HG03520 (cell line): ENCODE data around the gene SSR4.

Experiments
- ATAC-seq: cut with Tn5 transposase; IDR thresholded peaks from one replicate; pipeline ENCODE4 v1.9.1; 2021; ENCODE audit warnings: mild to moderate bottlenecking, moderate library complexity; ENCODE audit not compliant: unreplicated experiment

SSR4 gene

DNA sequence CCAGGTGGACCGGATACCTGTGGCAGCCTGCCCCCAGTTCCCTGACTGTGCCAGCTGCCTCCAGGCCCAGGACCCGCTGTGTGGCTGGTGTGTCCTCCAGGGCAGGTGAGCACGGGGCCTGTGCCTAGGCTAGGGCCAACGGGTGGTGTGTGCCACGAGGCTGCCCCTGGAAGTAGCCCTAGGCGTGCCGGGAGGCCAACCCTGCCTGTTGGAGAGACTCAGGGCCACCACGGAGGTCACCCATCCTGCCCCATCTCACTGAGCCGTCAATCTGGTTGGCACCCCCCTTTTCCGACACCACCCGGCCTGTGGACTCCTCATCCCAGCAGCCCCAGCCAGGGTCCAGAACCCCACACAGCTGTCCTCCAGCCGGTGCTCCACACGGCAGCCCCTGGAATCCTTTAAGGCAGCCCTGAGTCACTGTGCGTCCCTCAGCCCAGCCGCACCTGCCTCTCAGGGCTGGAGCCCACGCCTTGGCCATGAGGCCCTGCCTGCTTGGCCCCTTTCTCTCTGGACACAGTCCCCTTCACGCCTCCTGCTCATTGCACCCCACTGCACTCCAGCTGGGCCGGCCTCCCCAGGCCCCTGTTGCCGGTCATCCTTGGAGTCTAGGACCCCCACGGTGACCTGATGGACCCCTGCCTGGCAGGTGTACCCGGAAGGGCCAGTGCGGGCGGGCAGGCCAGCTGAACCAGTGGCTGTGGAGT, 25.2 kb upstream of the SSR4 start:
- ATAC-seq = no peak

DNA sequence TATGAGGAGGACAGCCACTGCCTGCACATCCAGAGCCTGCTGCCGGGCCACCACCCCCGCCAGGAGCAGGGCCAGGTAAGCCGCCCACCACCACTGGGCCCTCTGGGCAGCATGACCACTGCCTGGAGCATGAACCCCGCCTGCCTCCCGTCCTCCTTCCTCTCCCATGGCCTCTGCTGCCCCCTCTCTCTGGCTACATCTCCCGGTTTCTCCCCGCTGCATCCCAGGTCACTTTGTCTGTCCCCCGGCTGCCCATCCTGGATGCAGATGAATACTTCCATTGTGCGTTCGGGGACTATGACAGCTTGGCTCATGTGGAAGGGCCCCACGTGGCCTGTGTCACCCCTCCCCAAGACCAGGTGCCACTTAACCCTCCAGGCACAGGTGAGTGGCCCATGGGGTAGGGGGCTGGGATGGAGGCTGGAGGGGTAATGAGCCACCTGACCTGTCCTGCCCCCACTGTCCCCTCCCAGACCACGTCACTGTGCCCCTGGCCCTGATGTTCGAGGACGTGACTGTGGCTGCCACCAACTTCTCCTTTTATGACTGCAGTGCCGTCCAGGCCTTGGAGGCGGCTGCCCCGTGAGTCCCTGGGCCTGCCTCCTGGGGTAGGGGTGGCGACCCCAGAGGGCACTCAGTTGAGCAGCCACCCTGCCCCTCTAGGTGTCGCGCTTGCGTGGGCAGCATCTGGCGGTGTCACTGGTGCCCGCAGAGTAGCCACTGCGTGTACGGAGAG, 24.4 kb upstream of the SSR4 start:
- ATAC-seq = no peak

DNA sequence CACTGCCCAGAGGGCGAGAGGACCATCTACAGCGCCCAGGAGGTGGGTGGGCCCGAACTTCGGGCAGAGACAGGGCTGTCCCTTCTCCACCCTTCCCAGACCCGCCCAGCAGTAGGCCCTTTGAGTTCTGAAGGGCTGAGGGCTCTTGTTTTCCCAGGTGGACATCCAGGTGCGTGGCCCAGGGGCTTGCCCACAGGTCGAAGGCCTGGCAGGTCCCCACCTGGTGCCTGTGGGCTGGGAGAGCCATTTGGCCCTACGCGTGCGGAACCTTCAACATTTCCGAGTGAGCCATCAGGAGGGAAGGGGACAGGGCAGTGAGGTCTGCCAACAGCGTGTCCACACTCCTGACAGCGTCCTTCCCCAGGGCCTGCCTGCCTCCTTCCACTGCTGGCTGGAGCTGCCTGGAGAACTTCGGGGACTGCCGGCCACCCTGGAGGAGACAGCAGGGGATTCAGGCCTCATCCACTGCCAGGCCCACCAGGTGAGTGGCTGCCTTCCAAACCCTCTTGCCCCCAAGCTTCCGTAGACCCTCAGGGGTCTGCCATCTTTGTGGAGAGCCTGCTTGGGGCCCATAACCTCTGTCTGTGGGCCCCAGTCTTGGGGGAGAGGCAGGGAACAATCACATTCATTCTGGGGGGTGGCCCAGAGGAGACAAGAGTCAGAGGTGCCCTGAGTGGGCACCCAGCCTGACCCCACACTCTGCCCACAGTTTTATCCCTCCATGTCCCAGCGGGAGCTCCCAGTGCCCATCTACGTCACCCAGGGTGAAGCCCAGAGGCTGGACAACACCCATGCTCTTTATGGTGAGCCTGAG, 23.7 kb upstream of the SSR4 start:
- ATAC-seq = no peak

DNA sequence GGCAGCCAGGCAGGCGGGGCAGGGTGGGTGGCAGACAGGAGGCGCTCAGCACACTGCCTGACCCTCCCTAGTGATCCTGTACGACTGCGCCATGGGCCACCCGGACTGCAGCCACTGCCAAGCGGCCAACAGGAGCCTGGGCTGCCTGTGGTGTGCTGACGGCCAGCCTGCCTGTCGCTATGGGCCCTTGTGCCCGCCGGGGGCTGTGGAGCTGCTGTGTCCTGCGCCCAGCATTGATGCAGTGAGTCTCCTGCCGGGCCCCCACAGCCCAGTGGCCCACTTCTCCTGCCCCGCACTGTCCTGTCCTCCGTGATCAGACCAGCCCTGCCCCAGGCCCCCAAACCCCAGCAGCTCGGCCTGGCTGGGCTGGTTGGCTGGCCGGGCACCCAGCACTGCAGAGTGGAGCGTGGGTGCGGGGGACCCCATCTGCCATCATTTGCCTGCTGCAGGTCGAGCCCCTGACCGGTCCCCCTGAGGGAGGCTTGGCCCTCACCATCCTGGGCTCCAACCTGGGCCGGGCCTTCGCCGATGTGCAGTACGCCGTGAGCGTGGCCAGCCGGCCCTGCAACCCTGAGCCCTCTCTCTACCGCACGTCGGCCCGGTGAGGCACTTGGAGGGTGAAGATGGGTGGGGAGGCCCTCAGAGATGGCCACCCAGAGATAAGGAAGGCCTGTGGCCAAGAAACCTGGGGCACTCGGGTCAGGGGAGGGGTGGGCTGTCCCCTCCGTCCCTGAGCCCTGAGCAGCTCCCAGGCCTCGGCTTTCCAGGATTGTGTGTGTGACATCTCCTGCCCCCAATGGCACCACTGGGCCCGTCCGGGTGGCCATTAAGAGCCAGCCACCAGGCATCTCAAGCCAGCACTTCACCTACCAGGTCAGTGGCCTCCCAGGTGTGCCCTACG, 22.8 kb upstream of the SSR4 start:
- ATAC-seq = no peak

DNA sequence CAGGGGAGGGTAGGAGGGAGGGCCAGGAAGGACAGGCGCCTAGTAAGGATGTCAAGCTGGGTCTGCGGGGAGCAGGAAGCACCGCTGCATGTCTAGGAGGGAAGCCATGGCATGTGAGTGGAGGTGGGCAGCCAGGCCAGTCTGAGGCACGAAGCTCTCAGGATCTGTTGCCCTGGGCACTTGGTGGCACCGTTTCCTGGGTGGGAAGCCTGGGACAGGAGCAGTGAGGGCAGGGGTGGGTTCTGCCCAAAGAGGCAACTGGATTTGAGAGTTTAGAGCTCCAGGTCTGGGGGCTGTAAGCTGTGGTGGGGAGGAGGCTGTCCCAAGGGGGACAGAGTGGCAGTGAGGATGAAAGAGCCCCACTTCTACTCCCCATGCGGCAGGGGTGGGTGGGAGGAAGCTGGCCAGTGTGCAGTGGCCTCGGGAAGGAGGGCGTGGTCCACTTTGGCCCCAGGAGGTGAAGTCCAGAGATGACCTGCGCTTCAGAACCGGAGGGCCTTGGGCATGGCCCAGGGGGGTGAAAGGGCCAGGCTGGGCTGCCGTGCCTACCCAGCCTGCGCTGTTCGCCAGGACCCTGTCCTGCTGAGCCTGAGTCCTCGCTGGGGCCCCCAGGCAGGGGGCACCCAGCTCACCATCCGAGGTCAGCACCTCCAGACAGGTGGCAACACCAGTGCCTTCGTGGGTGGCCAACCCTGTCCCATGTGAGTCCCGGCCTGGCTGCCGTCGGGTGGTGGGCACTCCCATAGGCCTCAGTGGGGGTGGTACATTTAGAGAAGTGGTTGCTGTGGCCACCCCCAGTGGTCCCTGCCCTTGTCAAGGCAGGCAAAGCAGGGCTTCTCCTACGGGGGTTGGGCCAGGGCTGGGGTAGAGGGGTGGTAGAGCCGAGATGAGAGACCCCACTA, 21.9 kb upstream of the SSR4 start:
- ATAC-seq = no peak

DNA sequence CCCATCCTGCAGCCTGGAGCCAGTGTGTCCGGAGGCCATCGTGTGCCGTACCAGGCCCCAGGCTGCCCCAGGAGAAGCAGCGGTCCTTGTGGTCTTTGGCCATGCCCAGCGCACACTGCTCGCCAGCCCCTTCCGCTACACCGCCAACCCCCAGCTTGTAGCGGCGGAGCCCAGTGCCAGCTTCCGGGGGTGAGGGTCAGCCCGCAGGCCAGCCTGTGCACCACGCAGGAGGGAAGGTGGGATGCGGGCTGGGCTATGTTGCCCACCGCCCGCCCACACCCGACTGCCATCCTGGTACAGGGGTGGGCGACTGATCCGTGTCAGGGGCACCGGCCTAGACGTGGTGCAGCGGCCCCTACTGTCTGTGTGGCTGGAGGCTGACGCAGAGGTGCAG, 21.3 kb upstream of the SSR4 start:
- no peak for ATAC-seq

DNA sequence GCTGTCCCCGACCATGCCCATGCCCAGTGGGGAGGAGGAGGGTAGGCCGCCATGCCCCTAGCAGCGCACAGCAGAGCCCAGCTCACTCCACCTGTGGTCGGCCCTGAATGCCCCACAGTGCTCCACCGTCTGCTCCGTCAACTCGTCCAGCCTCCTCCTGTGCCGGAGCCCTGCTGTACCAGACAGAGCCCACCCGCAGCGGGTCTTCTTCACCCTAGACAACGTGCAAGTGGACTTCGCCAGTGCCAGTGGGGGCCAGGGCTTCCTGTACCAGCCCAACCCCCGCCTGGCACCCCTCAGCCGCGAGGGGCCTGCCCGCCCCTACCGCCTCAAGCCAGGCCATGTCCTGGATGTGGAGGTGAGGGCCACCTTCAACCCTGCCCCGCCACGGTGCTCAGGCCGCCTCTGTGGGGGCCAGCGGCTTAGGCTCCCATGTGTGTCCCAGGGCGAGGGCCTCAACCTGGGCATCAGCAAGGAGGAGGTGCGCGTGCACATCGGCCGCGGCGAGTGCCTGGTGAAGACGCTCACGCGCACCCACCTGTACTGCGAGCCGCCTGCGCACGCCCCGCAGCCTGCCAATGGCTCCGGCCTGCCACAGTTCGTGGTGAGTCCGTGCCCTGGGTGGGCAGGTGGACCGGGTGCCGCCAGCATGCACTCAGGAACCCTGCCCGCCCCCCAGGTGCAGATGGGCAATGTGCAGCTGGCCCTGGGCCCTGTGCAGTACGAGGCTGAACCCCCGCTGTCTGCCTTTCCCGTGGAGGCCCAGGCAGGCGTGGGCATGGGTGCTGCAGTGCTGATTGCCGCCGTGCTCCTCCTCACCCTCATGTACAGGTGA, 20.5 kb upstream of the SSR4 start:
- ATAC-seq = no peak

DNA sequence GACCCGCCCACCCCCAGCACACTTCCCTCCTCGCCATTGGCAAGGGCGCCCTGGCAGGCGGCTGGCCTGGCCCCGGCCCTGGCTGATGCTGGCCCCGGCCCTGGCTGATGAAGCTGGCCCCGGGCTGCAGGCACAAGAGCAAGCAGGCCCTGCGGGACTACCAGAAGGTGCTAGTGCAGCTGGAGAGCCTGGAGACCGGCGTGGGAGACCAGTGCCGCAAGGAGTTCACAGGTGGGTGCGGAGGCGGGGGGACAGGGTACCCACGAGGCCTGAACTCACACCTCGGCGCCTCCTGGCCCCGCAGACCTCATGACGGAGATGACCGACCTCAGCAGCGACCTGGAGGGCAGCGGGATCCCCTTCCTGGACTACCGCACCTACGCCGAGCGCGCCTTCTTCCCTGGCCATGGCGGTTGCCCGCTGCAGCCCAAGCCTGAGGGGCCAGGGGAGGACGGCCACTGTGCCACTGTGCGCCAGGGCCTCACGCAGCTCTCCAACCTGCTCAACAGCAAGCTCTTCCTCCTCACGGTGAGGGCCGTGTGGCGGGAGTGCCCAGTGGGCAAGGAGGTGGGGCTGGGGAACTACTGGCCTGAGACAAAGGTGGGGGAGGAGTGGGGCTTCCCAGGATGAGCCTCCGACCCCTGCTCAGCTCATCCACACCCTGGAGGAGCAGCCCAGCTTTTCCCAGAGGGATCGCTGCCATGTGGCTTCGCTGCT, 19.7 kb upstream of the SSR4 start:
- no peak for ATAC-seq

DNA sequence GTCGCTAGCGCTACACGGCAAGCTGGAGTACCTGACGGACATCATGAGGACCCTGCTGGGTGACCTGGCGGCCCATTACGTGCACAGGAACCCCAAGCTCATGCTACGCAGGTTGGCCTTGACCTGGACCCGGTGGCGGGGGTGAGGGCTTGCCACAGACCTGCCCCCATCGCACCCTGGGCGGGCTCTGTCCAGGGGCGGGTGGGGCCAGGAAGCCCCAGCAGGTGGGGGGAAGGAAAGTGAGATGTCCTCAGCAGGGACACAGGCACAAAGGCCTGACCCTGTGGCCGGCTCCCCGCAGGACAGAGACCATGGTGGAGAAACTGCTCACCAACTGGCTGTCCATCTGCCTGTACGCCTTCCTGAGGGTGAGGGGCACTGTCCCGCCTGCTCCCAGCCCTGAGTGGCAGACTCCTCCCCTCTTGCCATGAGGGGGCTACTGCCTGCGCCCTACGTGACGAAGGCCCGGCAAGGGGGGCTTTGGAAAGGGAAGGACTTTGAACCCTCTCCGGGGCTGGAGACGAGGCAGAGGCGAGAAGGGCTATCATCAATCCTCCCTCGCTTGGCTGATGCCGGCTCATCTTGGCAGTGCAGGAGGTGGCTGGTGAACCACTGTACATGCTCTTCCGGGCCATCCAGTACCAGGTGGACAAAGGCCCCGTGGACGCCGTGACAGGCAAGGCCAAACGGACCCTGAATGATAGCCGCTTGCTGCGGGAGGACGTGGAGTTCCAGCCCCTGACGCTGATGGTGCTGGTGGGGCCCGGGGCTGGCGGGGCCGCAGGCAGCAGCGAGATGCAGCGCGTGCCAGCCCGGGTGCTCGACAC, 19.0 kb upstream of the SSR4 start:
- ATAC-seq = no peak

DNA sequence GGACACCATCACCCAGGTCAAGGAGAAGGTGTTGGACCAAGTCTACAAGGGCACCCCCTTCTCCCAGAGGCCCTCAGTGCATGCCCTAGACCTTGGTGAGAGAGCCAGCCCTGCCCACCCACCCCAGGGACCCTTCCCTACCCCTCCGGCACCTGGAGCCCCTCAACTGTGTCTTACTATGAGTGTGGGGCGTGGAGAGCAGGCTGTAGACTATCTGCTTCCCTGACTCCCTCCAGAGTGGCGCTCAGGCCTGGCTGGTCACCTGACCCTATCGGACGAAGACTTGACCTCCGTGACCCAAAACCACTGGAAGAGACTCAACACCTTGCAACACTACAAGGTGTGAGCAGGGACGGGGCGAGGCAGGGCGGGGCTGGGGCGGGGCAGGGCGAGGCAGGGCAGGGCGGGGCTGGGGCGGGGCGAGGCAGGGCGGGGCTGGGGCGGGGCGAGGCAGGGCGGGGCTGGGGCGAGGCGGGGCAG, 18.3 kb upstream of the SSR4 start:
- ATAC-seq = no peak

DNA sequence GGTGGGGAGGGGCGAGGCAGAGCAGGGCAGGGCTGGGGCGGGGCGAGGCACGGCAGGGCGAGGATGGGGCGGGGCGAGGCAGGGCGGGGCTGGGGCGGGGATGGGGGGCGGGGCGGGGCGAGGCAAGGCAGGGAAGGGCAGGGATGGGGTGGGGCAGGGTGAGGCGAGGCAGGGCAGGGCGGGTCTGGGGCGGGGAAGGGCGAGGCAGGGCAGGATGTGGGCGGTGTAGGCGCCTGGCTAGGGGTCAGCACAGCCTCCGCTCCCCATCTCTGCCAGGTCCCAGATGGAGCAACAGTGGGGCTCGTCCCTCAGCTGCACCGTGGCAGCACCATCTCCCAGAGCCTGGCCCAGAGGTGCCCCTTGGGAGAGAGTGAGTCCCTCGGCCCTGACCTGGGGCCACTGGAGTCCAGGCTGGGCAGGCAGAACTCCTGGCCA, 17.8 kb upstream of the SSR4 start:
- no peak for ATAC-seq

DNA sequence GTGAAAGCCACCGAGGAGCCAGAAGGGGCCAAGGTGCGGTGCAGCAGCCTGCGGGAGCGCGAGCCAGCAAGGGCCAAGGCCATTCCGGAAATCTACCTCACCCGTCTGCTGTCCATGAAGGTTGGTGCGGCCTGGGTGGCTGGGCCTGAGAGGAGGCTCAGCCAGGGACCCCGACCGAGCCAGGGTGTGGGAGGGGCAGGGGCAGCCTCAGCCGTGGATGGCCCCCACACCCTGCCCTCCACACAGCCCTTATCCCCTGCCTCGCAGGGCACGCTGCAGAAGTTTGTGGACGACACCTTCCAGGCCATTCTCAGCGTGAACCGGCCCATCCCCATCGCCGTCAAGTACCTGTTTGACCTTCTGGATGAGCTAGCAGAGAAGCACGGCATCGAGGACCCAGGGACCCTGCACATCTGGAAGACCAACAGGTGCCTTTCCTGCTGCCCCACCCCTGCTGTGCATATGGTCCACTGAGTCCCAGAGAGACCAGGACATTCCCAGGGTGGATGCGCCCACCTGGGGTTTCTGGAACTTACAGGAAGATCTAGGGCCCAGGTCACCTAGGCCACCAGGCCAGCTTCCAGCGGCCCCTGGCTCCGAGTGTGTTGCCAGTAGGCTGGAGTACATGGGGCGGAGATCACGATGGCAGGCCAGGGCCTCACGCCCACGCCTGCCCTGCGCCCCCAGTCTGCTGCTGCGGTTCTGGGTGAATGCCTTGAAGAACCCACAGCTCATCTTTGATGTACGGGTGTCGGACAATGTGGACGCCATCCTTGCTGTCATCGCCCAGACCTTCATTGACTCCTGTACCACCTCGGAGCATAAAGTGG, 17.0 kb upstream of the SSR4 start:
- ATAC-seq = no peak

DNA sequence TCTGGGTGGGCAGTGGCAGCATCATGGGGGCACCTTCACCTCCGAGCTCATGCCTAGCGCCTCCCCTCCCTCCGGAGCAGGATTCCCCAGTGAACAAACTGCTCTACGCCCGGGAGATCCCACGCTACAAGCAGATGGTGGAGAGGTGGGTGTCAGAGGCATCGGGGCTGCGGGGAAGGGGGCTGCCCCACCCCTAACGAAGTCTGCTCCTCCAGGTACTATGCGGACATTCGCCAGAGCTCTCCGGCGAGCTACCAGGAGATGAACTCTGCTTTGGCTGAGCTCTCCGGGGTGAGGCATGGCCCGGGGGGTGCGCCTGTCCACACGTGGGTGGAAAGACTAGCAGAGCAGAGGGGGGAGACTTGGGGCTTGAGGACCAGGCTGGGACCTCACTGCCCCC, 16.3 kb upstream of the SSR4 start:
- ATAC-seq = no peak

DNA sequence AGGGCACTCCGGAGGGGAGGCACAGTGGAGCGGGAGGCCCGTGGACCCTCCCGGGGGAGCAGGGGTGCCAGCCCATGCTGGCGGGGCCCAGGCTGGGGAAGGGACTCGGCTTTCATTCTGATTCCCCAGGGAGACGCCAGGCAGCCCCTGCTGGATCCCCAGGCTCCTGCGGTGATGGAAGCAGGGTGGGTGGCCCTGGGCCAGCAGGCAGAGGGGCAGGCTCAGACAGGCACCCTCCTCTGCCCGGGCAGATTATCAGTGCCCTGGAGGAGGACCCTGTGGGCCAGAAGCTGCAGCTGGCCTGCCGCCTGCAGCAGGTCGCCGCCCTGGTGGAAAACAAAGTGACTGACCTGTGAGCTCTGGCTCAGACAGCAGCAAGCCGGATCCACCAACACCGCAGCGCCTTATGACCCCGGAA, 15.8 kb upstream of the SSR4 start:
- ATAC-seq = no peak

DNA sequence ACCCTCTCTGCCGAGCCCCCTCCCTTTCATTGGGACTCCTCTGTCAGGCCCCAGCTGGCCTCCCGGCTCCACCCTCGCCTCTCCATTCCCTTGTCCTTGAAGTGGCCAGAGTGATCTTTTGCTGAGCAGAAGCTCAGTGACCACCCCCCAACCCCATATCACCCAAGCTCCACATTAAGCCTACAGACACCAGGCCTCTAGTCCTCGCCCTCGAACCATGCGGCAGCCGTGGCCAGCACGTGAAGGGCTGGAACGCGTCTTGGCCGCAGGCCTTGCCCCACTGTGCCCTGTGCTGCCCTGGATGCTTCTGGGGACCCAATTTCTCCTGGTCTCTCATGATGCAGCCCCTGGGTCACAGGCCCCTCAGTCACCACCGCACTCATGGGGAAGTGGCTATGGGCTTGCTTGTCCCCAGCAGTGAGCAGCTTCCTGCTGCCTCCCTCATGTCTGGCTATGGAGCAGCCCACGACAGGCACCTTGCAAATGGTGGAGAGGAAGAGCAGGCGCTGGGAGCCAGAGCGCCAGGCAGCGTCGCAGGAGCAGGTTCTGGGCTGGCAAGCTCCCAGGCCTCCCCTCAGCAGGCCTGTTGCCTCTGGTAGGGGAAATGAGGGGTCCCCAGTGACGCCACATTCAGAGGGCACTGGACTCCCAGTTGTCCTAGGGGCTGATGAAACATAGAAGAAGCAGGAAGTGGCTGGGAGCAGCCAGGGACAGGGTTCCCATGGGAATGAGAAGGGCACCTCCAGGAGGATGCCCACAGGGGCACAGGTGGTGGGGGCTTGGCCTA, 14.4 kb upstream of the SSR4 start:
- ATAC-seq = no peak
